ENCODE measurements around the gene RANBP9. TPM values are rescaled to one million over a fixed set of nuclear protein-coding genes. Genes with fewer than 3 reads are reported as not detected.

The RANBP9 gene
- total and polyA plus RNA-seq, 2 of the 13 experiments (the other 11 are each of a cell fraction or from before 2014, with no cell fraction given): 26.6 to 30.6 TPM

- intact Hi-C loops (cut with micrococcal nuclease; ENCODE audit: unreplicated experiment): no loop called here
- Histone ChIP-seq H3K4me3 (replicated peaks in 1 of 3; ENCODE audit: insufficient read depth in 1 of 3, low read depth in 2 of 3, low read length in 3 of 3) (no peak overlapping the region), H3K4me1 (ENCODE audit: insufficient read depth, low read length) (peaks cover 29% of the 10 kb centered on the region), H3K36me3 (replicated peaks in 1 of 2; ENCODE audit: control insufficient read depth in 1 of 2, insufficient read depth in 2 of 2, low read length in 2 of 2) (no peaks in the 10 kb centered on the region), H3K27ac (ENCODE audit: extremely low read length, insufficient read depth, low read length) (no peak overlapping the region), H3K9ac (ENCODE audit: insufficient read depth, low read depth, low read length) (no peak overlapping the region), H3K27me3 (ENCODE audit: control insufficient read depth in 1 of 2, insufficient read depth in 2 of 2, low read length in 2 of 2) (no peaks in the 10 kb centered on the region; a peak in 1 of 5 replicates), H3K9me3 (ENCODE audit: low read length) (no peaks in the 10 kb centered on the region), H2AFZ (ENCODE audit: low read length) (no peak overlapping the region), H4K20me1 (ENCODE audit: insufficient read depth, low read length) (no peaks in the 10 kb centered on the region), H3K4me2 (ENCODE audit: low read depth, low read length) (no peak overlapping the region; the same call in 1 of the 2 replicates), H3K79me2 (ENCODE audit: insufficient read depth, low read length) (peaks cover 5% of the 10 kb centered on the region)
- no TSS peak for BruUV-seq (replicated peaks)
- ATAC-seq: no peak
- in situ Hi-C loops (cut with HindIII; ENCODE audit: extremely low pct_ligation_motif_present, low pct_unique_long_range_greater_than_20kb): no loop called here
- WGBS (ENCODE audit: low lambda C conversion rate): 0% methylated on average over 3 of the region's 3 CpGs
- CTCF ChIA-PET (ENCODE audit: low intra/inter-chr PET ratio, low total read pairs): no interaction called here
- POLR2A ChIA-PET: no interaction called here
- peak; percentile 21 for FAIRE-seq
- peak; percentile 86 for DNase-seq (ENCODE audit: low spot score)
- TF ChIP-seq ZBTB3 (CRISPR knock-in tag; IDR thresholded peaks at IDR 0.05; ENCODE audit: borderline replicate concordance, low read depth): no peak
- TF ChIP-seq ZZZ3 (CRISPR knock-in tag; IDR thresholded peaks at IDR 0.05; ENCODE audit: borderline replicate concordance): no peak
- no peak for TF ChIP-seq ATRX (CRISPR knock-in tag; IDR thresholded peaks at IDR 0.05; ENCODE audit: borderline replicate concordance)
- no peak for TF ChIP-seq SATB2 (CRISPR knock-in tag; IDR thresholded peaks at IDR 0.05)
- TF ChIP-seq ZNF792 (CRISPR knock-in tag; IDR thresholded peaks at IDR 0.05): 0 out of 2 replicates have a peak, but pooled peaks have one; percentile 26
- no peak for TF ChIP-seq MXD4 (CRISPR knock-in tag; IDR thresholded peaks at IDR 0.05)
- no peak for TF ChIP-seq KLF12 (CRISPR knock-in tag; IDR thresholded peaks at IDR 0.05; ENCODE audit: borderline replicate concordance)
- no peak for TF ChIP-seq SRF (IDR thresholded peaks at IDR 0.05; ENCODE audit: low read depth, low read length)
- TF ChIP-seq UBTF (CRISPR knock-in tag; IDR thresholded peaks at IDR 0.05): no peak
- TF ChIP-seq RBAK (CRISPR knock-in tag; IDR thresholded peaks at IDR 0.05): no peak
- TF ChIP-seq ZFP1 (CRISPR knock-in tag; IDR thresholded peaks at IDR 0.05): no peak
- TF ChIP-seq MED8 (CRISPR knock-in tag; IDR thresholded peaks at IDR 0.05; ENCODE audit: insufficient replicate concordance): no peak
- no peak for TF ChIP-seq ZNF720 (CRISPR knock-in tag; IDR thresholded peaks at IDR 0.05)
- TF ChIP-seq ZNF614 (CRISPR knock-in tag; IDR thresholded peaks at IDR 0.05; ENCODE audit: borderline replicate concordance): 0 out of 2 replicates have a peak, but pooled peaks have one; percentile 34
- TF ChIP-seq ZNF451 (CRISPR knock-in tag; IDR thresholded peaks at IDR 0.05): no peak
- TF ChIP-seq SP4 (CRISPR knock-in tag; IDR thresholded peaks at IDR 0.05): no peak
- TF ChIP-seq CEBPB (IDR thresholded peaks at IDR 0.05; ENCODE audit: borderline replicate concordance, low read depth, low read length): peak; percentile 84
- peak; percentile 70 for TF ChIP-seq FOXA3 (CRISPR knock-in tag; IDR thresholded peaks at IDR 0.05)
- no peak for TF ChIP-seq SRY (CRISPR knock-in tag; IDR thresholded peaks at IDR 0.05)
- no peak for TF ChIP-seq SIX1 (CRISPR knock-in tag; IDR thresholded peaks at IDR 0.05; ENCODE audit: borderline replicate concordance)
- no peak for TF ChIP-seq MLX (CRISPR knock-in tag; IDR thresholded peaks at IDR 0.05)
- no peak for TF ChIP-seq ZMYM3 (CRISPR knock-in tag; IDR thresholded peaks at IDR 0.05)
- TF ChIP-seq RBM39 (IDR thresholded peaks at IDR 0.05; ENCODE audit: low read depth, low read length, poor library complexity, severe bottlenecking): no peak
These were observed 3.8 kb upstream of the RANBP9 start for GRCh38 chr6:13715444-13715883.
